Stimulated activated CD4-positive, alpha-beta T cell treated with anti-CD3 and anti-CD28 coated beads, Interleukin-4, amount 100 ng/mL, for 24 hours (primary cell): Measurements from ENCODE around the gene LCN1.
"Not testable (repeated sequence)": the region's sequence is repeated elsewhere in the genome, so short reads cannot be mapped to it uniquely, and the experiment has no call there.

Experiments used
- DNase-seq: peaks from one replicate; pipeline ENCODE4 v3.0.0-alpha.2; 2020

LCN1 gene

DNA sequence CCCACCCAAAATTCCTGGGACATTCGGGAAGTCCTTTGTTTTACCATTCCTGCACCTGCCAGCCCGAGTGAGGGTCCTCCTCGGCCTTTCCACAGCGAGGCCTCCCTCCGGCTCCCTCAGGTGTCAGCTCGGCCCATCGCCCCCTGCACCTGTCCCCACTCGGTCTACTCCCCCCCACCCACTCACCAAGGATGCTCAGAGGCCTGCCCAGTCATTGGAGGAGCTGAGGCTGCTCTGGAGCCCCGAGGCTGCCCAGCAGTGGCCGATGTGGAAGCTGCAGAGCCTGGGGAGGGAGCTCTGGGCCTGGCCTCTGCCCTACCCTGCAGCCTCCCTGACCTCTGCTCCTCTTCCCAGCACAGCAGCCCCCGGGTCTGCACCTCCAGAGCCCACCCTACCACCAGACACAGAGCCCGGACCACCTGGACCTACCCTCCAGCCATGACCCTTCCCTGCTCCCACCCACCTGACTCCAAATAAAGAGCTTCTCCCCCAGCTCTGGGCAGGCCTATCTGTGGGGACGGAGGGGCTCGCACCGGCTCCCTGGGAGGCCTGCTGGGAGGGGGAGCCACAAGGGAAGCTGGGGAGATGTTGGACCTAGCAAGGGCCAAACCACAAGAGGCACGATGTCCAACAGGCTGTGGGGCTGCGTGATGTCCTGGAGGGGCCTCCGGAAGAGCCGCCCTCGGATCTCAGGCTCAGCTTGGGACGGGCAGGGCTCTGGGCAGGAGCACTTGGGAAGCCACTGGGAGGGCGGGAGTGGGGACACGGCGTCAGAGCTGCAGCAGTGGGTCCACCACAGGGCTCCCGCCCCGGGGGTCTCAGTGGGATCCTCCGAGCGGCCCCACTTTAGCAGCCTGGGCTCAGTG is 28.5 kb downstream of the LCN1 start:
- not testable (repeated sequence) for DNase-seq

DNA sequence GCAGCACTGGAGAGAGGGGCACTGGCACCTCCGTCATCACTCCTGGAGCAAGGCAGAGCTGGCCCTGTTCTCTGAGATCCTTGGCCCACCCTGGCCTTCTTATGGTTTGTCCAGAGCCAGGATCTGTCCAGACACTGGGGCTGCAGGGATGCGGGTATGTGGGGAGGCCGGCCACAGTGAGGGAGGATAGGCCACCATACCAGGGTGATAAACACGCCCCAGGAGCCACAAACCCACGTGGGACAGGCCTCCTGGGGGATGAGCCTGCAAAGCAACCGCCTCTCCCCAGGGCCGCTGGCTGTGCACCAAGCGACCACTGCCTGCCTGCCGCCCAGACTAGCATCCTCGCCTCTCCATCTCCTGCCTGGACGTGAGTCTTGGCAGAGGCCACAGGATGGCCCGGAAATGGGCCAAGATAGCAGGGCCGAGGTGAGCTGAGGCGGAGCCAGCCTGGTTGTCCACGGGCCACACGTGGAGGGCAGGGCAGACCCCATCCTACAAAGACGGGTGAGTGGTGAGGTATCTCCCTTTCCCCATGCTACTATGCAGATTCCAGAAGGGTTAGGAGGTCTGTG is 29.2 kb downstream of the LCN1 start:
- DNase-seq = no peak

DNA sequence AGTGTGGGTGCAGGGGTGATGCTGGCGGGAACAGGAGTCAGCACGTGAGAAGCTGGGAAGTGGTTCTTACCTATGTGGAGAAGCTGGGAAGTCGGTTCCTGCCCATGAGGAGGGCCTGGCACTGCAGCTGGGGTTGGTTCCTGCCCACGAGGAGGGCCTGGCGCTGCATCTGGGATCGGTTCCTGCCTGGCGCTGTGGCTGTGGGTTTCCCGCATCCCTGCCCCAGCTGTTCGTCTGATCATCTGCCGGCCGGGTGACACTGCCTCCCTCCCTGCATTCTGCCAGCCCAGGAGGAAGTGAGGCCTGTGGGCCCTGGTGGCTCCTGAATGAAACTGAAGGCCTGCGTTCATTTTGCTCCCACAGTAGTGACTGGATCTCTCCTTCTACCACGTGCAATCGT is 29.8 kb downstream of the LCN1 start:
- DNase-seq = no peak

DNA sequence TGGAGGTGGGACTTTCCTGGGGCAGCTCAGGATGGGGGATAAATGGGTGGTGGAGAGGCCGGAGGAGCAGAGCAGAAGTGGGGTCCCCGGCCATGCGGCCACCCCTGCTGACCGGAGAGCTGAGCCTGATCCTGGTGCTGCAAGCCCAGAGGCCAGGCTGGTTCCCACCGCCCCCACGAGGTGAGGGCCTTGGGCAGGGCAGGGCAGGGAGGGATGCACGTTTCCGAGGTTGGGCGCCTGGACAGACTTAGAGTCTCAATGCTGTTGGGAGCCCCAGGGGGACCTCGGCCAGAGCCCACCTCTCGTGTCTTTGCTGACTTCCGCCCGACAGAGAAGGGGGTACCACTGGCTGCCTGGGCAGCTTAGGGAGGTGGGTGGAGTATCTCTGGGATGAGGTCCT is 30.2 kb downstream of the LCN1 start:
- DNase-seq = no peak

DNA sequence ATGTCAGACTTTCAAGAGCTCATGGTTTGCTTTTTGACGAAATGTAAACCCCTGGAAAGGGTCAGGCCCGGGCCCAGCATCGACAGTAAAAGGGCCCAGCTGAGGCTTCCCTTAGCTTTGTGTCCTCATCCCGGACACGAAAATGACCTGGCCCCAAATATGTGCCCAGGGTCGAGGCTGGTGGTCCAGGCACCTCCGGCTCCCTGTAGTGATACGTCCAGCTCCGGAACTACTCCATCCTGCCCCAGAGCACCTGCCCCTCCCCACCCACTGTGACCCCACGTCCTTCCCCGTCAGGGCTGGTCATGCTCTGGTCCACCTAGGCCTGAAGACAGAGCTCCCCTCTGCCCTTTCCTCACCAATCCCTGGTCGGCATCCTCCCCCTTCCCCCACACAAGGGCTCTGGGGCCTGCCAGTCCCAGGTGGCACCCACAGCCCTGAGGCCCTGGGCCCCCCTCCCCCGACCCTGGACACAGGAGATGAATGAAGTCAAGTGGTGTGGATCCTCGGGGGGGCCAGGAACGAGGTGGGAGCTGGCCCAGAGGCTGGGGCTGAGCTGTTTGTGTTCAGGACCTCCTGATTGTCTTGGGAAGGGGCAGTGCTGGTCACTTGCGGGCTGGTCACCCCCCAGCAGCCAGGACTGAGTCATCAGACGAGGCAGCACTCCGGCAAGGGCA is 30.9 kb downstream of the LCN1 start:
- DNase-seq = no peak

DNA sequence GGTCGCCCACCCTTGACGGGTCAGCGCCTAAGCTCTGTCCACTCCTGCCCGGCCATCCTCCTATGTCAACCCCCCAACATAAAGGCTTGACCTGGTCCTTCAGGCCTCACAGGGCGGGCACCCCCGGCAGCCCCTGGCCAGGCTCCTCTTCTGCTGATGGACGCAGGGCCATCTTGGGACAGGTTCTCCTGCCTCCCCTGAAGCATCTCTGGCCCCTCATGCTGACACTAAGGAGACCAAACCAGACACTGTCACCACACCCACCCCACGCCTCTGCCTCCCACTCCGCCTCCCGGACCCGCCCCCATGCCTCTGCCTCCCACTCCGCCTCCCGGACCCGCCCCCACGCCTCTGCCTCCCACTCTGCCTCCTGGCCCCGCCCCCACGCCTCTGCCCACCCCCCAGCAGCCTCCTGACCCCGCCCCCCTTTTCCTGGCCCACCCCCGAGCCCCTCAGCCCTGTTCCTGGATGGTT is 31.5 kb downstream of the LCN1 start:
- no peak for DNase-seq

DNA sequence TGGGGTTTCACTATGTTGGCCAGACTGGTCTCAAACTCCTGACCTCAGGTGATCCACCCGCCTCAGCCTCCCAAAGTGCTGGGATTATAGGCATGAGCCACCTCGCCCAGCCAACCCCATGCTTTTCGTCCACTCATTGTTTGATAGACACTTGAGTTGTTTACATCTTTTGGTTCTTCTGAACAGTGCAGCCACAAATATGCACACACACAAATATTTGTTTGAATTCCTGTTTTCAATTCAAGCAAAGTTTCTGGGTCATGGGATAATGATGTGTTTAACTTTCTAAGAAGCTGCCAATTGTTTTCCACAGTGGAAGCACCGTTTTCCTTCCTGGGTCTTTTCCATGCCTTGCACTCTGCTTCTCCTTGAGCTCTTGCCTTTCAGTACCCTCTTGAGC is 33.5 kb downstream of the LCN1 start:
- no peak for DNase-seq

DNA sequence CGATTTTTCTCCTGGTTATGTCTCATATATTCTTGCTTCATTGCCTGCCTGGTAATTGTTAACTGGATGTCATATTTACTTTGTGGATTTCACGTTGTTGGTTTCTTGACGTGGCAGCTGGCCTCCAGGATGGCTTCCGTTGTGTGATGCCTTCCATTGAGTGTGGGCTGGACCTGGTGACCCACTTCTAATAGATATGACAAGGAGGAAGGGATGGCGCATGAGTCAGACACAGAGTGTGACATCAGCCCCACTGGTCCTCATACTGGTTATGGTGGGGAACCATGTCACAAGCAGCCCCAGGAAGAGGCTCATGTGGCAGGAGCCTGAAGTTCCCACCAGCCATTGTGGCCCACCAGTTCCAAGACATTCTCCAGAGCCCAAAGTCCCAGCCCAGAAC is 34.0 kb downstream of the LCN1 start:
- no peak for DNase-seq

DNA sequence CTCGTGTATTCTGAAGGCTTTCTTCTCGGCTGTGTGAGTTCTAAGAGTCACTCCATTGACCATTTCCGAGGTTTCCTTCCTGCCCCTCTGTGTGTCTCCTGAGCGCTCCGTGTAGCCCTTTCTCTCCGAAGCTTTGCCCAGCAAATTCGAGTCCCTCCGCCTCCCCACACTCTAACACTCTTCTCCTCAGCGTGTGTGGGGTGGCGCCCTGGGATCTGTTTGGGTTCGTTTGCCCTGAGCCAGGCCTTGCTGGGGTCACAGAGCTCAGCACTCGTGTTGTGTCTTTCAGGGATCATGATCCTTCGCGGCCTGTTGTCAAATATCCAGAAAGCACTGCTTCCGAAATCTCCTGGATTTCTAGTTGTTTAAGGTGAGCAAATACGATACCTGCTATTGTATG is 34.7 kb downstream of the LCN1 start:
- no peak for DNase-seq

DNA sequence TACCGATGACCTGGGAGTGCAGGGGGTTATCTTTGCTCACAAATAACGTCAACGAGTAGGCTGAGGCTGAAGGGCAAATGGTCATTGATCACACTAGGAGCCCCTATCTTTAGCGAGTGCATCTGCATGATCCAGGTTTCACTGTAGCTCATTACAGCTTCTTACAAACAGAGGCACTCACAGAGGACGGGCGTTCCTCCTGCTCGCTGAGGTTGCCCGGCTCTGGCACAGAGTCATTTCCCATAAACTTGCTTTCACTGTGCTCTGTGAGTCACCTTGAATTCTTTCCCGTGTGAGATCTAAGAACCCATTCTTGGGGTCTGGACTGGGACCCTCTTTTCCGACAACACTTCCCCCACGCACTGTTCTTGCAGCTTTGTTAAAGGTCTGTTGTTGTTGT is 38.4 kb downstream of the LCN1 start:
- DNase-seq = no peak

DNA sequence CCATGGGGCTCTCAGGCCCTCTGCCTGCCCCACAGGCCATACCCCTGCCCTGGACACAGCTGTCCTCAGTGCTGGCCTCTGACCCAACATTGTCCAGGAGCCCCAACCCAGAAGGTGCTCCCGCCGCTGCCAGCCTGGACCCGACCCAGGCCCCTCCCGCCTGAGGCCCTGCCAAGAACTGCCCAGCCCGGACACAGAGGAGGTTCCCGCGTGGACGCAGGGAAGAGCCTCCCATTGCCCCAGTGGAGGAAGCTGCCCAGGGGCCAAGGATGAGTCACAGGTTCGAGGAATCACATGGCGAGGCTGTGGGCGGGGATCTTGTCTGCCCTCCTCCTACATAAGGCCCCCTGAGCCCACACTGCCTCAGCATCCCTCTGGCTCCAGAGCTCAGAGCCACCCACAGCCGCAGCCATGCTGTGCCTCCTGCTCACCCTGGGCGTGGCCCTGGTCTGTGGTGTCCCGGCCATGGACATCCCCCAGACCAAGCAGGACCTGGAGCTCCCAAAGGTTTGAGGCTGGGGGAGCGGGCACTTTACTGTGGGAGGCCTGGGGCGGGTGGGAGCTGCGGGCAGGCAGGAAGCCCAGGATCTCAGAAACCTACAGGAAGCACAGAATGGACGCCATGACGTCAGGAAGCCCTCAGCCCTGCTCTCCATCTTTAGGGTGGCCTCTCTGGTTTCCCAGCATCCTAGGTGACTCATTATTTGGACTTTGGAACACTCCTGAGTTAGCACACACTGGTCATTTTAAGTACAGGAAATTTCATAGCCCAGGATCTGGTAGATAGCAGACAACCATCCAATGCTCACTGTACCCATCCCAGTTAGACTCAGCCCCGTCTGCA is 40.4 kb downstream of the LCN1 start, which contains the start of gene PAEP:
TSS of gene PAEP (plus strand) at position 366 of the 844 bp plus-strand sequence.
- no peak for DNase-seq

DNA sequence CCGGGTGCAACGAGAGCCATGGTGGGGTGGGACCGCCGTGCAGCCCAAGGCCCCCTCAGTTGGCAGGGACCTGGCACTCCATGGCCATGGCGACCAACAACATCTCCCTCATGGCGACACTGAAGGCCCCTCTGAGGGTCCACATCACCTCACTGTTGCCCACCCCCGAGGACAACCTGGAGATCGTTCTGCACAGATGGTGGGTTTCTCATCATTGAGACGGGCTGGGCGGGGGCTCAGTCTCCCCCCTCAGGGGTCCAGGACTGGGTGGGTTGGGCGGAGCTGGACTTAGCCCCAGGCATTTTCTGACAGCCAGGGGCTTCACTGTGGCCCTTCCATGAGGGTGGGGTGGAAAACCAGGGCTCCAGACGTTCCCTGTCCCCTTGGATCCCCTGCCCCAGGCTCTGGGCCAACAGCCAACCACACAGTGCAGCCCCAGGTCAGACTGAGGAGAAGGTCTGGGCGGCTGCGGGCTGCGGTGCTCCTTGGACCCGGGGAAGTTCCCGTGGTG is 41.0 kb downstream of the LCN1 start:
- no peak for DNase-seq

DNA sequence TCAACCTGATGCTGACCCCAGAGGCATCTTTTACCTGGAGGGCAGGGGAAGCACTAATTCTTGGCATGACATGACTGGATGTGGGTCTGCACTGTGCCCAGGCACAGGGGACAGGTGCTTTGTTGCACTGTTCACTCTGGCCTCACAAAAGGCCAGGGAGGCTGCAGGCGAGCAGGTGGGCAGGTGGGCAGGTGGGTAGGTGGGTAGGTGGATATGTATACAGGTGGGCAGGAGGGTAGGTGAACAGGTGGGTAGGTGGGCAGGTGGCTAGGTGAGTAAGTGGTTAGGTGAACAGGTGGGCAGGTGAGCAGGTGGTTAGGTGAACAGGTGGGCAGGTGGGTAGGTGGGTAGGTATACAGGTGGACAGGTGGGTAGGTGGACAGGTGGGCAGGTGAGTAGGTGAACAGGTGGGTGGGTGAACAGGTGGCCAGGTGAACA is 41.8 kb downstream of the LCN1 start:
- DNase-seq = no peak

DNA sequence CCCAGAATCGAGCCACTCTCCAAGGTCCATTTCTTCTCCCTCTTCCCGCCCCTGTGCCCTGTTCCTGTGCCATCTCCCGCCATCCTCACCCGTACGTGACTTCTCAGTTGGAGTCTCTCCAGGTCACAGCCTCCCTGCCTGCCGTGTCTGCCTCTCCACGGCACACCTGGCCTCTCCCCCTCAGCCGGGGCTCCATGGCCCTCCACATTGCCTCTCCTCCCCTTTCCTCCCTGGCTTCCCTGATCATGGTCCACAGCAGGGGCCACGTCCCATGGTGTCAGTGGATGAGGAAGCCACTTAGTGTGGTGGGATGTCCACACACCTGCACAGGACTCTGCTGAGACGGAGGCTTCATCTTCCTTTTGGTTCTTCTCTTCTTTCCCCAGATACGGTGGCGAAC is 42.6 kb downstream of the LCN1 start:
- DNase-seq = no peak

DNA sequence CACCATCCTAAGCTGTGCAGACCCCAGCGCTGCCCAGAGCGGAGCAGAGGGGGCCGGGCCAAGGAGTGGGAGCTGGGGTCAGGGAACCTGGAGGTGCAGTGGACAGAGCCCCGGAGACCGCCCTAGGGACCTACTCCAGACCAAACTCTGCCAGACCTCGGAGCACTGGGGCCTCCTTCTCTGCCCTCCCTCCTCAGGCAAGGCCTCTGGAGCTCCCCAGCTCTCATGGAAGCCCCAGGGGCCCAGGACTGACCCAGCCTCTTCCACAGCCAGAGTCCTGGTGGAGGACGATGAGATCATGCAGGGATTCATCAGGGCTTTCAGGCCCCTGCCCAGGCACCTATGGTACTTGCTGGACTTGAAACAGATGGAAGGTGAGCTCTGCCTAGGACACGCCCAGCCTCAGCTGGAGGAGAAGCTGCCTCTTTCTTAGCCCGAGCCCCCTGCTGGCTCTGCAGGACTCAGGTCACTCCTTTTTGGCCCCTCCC is 43.9 kb downstream of the LCN1 start:
- DNase-seq = no peak

DNA sequence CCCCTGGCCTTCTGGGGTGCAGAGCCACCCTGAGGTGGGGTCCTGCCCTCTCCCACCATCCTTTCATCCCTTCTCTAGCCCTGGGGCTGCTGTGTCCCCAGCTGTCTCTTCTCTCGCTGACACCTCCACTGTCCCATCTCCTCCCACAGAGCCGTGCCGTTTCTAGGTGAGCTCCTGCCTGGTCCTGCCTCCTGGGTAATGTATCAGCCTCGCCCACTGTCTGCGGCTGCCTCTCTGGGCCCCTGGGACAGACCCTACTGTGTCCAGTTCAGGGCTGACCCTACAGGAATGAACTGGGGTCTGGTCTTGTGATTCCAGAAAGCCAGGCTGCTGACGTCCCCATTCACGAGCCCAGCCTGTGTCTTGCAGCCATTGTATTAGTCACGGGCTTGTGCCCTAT is 44.4 kb downstream of the LCN1 start:
- no peak for DNase-seq

DNA sequence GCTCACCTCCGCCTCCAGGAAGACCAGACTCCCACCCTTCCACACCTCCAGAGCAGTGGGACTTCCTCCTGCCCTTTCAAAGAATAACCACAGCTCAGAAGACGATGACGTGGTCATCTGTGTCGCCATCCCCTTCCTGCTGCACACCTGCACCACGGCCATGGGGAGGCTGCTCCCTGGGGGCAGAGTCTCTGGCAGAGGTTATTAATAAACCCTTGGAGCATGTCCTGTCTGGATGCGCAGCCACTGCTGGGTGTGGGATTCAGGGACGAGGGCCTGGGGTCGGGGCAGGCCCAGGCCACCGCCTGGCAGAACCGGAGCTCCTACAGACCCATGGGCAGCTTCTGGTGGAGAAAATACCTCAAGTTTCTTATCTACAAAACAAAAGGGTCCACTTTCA is 45.3 kb downstream of the LCN1 start:
- DNase-seq = no peak

DNA sequence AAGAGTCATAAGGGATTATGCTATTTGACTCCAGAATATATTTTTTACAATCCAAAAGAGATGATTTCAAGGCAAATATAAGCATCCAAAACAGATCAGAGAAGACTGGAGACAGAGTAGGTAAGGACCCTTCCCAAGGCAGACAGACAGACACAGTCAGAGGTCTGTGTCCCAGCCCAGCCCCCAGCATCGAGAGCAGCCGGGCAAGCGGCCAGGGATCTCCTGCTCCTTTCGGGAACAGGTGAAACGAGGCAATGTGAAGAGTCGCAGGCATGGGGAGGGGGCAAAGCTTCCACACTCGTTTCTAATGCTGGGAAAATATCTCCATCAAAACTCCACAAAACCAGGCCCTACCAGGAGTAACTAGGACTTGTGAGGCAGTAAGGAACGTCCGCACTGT is 46.1 kb downstream of the LCN1 start:
- no peak for DNase-seq

DNA sequence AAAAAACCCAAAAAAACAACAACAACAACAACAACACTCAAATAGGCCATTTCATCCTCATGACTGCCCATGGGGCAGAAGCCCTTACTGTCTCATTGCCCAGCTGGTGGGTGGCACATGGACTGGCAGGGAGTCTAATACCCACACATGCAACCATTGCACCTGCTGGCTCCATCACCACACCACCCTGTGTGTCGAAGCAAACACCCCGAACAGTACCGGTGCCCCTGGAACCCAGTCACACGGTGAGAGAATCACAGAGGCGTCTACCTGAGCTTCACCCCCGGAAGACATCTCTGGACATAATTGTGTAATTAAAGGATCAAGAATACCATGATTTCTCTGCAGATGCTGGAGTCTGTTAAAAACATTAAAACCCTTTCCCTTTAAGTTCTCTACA is 46.8 kb downstream of the LCN1 start:
- no peak for DNase-seq

DNA sequence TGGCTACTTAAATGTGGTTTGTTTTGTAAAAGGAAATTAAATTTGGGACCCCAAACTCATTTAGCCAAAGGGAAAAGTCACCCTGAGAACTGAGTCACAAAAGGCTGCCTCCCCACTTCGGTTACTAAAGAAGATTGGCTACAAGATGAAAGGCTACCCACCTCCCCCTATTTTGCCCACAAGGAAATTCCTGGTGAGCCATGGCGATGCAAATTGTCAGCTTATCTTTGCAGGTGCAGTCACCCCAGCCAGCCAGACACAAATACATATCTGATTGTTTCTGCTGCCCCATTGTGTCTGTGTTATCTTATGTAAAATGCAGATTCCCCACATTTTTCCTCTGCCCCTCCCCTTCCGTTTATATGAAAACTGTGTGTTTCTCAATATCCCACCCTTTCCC is 49.2 kb downstream of the LCN1 start:
- no peak for DNase-seq

DNA sequence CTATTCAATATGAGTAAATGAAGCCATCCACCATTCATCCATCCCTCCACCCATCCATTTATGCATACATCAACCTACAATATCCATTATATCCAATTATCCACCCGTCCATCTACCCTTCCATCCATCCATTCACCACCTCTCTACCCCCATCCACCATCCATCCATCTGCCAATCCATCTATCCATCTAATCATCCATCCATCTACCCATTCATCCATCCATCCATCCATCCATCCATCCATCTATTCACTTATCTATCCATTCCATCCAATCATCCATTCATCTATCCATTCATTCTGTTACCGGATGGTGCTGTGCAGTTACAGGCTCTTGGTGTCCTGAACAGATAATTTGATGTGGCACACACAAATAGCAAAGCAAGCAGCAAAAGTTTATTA is 51.0 kb downstream of the LCN1 start:
- DNase-seq = no peak

DNA sequence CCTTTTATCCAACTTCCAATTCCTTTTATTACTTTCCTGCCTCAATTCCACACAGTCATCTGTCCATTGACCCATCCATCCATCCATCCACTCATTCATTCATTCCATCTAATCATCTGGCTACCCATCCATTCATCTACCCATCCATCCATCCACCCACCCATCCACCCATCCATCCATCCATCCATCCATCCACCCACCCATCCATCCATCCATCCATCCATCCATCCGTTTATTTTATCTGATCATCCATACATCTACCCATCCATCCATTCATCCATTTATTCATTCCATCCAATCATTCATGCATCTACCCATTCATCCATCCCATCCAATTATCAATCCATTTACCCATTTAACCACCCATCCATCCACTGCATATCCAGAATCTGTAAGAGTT is 51.9 kb downstream of the LCN1 start:
- no peak for DNase-seq

DNA sequence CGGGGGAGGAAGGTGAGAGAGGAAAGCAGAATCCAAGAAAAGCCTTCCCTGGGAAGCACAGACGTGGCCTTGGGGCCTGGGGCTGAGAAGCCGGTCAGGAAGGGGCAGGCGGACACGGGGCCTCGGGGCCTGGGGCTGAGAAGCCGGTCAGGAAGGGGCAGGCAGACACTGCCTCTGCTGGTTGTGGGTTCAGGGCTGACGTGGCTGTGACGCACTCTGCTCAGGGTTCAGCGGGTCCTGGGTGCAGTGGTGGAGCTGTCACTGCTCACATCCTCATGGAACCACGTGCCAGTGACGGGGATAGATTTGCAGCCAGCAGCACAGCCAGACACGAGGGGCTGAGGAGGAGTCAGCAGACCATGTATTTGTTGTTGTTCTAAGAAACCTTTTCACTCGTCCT is 53.1 kb downstream of the LCN1 start:
- DNase-seq = no peak
